OCI-LY1 (cell line): ENCODE data around the gene KBTBD12.

Experiments
- CTCF ChIP-seq: fragments of 200-600 bp; sonication (generic), shearing (Covaris generic); IDR thresholded peaks from 2 replicates; pipeline ENCODE4 v1.5.1; 2017; ENCODE audit warnings: mild to moderate bottlenecking, antibody characterized with exemption, low read length, moderate library complexity, mixed read lengths
- EZH2 ChIP-seq: fragments of 200-600 bp; sonication (generic), shearing (Covaris generic); IDR thresholded peaks from 2 replicates; pipeline ENCODE4 v1.8.0; 2017; ENCODE audit warnings: borderline replicate concordance, mixed run types, mild to moderate bottlenecking, antibody characterized with exemption, low read length, moderate library complexity, mixed read lengths

- no peak for TF ChIP-seq CTCF
- no peak for TF ChIP-seq EZH2
These were observed 70.2 kb downstream of the KBTBD12 start for GRCh38 chr3:127985216-127985615.
